NCI-H510A treated with DMSO at 0.1 percent for 48 hours (cell line): ENCODE results near the gene HORMAD2.
A peak's percentile ranks its signal among the peaks of the same experiment; 100 is the strongest.
"Not testable (repeated sequence)": the region's sequence is repeated elsewhere in the genome, so short reads cannot be mapped to it uniquely, and the experiment has no call there.

Source experiments
- DNase-seq: peaks from one replicate; lab custom pipeline; 2025; lab: John Stamatoyannopoulos, UW

Gene HORMAD2

DNA sequence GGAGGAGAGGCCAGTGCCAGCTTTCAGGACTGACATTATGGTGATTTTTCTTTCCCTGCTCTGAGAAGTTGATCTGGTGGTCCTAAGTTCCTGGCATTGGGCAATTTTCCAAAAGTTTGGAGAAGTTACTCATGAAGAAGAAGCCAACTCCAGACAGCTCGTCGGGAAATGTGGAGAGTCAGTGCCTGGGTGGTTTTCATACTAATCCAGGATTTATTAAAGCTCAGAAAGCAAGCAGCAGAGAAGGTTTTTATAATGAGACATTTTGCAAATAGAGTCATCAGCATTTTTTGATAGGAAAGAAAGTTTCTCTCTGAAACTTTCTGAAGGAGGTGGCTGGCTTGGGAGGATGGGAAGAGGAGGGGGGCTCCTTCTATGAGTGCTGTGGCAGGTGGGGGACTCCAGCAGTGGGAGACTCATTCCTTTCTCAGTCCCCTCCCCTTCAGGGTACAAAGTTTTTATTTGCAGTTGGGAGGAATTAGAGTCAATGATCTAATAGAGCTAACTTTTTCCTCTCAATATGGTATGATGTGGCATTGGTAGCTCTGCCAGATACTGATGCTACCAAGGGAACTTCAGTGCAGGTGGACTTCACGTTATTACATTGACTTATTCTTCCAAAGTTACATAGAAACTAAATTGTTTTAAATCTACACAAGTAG, 110.9 kb downstream of the HORMAD2 start:
- DNase-seq = no peak

DNA sequence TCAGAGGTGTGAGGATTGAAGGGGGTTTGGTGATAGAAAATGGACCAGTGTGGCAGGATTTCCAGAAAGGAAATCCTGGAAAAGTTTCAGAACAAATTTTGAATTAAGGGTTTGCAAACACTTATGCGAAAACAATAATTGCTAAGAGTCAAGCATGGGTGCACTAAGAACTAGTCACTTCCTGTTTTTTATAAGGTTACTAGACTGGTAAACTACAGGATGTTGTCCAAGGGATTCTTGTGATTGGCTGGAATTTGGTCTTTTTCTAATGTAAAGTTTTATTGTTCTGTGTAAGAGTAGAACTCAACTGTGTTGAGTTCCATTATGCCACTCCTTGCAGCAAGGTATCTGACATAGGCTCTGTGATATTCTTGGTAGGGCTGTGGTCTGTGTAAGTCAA, 112.2 kb downstream of the HORMAD2 start:
- peak; percentile 34 for DNase-seq

DNA sequence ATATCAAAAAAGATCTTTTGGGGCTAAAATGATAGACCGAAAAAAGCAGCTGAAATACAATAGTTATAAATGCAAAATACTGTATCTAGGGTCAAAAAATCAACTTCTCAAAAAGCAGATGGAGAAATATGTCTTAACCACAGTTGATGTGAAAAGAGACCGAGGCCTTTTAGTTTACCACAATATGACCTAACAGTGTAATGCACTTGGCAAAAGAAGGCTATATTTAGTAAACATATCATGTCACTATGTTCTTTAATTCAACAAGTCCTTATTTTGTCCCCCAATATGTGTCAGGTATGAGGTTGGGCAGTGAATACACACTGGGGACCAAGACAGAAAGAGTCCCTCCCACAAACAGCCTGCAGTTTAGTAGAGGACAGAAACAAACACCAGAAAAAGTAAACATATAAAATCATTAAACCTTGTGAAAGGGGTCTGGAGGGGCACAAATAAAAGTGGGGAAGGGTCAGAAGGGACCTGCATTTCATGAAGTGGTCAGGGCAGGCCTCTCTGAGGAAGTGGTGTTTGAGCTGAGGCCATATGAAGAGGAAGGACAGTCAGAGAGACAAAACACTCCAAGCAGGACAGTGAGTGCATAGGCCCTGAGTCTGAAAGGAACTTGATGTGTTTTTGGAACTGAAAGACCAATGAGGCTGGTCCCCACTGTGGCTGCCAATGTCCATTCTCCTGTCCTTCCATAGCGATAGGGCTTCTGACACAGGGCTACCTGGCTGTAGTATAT, 112.9 kb downstream of the HORMAD2 start:
- DNase-seq = no peak

DNA sequence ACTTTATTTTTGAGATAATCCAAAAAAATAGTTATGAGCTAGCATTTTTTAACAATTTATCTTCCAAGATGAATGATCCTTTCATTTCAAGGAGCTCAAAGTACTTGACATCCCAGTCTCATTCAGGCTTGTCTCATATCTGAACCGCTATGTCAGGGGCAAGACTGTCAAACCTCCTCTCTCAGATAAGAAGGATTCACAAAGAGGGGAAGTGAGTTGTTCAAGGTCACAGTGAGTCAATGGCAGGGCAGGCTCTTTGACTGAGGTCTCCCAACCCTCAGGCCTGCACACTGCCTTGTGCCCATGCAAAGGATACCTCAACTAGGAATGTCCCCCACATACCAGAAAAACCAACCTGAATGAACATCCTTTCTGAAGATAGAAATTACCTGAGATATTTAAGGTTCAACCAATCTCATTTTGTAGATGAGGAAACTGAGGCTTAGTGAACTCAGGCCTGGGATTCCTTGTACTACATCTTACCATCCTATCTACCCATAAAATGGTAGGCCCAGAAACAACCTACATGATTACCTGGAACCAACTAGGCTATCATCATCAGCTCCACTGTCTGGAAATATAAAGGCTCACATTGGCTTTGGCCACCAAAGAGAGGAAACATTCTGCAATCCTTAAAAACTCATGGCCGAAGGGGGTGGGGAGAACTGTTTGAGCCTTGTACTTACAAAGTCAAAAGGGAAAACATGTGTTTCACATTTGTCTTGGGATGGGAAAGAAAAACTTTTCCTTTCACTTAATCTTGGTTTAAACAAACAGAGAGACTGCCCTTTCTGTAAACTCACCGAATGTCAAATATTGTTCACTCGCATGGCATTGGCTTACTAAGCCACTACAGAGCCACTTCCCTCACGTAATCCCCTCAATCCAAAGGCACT, 115.2 kb downstream of the HORMAD2 start:
- DNase-seq = no peak

DNA sequence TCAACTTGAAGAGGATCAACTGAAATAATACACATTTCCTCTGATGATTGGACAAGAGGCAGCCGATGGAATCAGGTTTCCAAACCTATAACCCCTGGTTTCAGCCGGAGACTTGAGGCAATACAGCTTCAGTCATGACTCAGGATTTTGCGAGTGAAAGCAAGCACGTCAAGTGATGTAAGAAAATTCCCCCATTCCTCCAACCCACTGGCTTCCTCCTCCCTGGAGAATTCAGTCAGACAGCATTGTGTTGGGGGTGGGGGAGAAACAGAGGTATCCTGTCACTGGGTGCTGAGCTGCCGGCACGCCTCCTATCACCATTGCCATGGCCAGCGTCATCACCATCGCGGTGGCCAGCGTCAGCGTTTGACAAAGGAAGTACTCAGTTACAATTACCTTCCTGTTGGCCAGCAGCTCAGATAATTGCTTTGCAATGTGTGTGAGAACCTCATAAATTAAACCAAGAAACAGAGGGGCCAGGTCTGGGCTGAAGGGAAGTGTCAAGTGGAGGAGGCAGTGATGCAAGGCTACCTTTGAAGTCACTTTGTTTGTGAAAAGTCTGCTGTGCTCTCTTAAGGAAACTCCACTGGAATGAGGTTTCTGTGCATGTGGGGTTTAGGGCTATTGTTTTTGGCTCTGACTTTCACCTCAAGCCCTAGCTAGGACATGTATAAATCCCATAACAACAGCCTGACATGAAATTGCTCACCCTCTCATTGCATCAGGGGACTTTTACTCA, 116.0 kb downstream of the HORMAD2 start:
- DNase-seq = peak; percentile 96

DNA sequence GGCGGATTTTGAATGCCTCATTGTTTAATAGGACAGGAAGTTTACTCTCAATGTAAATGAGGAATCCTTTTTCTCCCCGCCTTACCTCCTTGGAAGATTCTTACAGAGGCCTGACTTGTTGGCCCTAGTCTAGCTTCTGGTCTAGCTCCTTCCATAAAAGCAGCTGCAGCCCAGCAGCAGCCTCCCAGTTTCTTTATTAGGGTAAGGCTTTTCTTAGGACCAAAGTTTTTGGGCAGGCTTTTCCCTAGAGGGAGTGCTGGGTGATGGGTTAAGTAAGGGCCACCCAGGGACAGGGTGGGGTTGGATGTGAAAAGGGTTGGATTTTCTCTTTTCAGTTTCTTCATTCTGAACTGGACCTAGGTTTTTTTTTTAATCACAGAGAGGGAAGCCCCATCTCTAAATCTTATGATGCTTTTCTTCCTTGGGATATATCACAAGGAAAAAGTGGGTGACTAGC, 116.6 kb downstream of the HORMAD2 start:
- DNase-seq = no peak

DNA sequence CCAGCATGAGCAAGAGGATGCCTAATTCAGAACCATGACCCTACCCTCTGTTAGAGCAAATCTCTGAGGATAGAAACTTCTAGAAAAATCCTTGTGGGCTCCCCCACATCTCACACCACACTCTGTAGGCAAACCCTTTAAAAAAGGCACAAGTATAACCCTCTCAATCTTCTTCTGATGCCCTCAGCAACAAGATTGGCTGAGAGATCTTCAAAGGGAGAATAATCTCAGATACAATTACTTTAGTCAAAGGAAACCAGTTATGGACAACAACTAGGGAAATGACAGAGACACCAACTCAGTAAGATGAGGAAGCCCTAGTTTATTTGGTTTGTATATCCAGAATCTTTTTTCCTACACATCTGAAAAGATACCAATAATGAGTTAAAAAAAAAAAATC, 117.1 kb downstream of the HORMAD2 start:
- no peak for DNase-seq

DNA sequence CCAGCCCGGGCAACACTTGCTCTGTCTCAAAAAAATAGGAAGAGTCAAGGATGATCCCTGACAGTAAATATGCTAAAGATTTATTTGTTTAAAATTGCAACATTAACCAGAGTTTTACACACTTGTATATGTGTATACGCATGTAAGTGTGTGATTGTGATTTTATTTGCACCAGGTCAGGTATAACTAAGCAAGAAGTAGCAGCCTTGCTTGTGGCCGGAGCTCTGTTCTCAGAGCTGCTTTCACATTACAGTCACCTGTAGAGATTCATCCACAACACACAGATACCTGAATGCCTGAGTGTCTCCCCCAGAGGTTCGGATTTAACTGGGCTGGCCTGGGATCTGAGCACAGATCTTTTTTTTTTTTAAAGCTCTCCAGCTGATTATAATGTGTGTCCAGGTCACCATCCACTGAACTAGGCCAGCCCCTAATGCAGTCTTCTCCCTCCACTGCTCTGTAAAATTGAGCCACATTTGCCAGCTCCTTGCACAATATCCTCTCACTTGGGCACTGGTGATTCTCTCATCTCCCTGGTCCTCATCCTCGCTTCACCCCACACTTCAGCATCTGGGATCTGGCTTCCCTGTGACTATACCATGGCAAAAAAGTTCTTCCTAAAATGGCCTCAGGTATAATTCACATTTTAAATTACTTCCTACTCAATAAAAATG, 118.0 kb downstream of the HORMAD2 start:
- no peak for DNase-seq

DNA sequence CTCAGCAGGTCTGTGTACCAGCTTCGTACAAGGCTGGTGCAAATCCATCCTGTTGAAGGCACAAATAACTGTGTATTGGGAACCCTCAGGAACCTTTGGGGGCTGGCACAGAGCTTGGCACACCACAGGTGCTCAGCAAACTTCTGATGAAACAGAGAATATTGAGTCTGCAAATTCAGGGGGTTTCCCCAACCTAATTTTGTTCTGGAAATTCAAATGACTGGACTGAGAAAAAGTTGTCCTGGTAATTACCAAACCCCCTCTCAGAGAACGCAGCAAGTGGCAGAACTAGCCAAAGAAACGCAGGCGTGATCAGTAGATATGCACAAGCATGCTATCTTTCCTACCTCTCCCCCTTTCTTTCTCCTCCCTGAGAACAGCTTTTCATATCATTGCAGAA, 118.7 kb downstream of the HORMAD2 start:
- DNase-seq = no peak

DNA sequence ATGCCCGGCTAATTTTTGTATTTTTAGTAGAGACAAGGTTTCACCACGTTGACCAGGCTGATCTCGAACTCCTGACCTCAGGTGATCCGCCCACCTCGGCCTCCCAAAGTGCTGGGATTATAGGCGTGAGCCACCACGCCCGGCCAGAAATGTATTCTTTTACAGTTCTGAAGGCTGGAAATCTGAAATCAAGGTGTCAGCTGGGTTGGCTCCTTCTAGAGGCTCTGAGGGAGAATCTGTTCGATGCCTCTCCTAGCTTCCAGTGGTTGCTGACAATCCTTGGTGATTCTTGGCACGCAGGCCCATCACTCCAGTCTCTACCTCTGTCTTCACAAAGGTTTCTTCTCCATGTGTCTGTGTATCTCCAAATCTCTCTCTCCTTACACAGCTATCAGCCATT, 120.6 kb downstream of the HORMAD2 start:
- not testable (repeated sequence) for DNase-seq

DNA sequence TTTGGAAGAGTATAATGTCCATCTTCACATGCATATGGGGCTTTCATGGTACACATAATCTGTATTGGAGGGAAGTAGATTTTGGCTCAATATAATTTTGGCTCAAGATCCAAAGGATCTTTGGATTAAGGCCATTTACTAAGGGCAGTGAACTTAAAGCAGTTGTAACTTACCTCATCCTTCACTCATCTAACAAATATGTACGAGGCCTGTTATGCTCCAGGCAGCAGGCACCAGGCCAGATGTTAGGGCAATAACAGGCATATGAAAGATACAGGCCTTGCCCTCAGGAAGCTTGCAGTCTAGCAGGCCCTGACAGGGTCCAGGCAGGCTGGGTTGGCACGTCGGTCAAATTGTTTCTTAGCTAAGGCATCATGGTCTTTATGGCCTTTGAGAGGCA, 121.7 kb downstream of the HORMAD2 start:
- DNase-seq = no peak

DNA sequence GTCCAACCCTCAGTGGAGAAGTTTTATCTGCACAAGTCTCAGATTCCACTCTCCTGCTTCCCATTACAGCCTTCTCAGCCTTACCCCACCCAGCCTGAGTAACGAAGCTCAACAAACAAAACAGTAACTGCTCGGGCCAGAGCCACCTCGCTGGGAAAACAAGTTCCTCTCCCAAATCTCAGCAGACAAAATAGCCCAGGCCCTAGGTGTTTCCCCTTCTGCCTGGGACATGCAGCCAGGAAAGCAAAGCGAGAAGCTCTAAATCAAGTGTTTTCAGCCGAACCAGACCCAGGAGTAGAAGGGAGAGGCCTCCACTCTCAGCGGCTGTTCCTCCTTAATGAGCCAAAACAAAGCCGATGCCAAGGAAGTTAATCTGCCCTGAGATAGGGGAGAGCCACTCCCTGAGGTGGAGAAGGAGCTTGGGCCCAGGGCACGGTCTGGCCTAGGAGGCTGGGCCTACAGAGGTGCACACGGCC, 122.3 kb downstream of the HORMAD2 start:
- no peak for DNase-seq

DNA sequence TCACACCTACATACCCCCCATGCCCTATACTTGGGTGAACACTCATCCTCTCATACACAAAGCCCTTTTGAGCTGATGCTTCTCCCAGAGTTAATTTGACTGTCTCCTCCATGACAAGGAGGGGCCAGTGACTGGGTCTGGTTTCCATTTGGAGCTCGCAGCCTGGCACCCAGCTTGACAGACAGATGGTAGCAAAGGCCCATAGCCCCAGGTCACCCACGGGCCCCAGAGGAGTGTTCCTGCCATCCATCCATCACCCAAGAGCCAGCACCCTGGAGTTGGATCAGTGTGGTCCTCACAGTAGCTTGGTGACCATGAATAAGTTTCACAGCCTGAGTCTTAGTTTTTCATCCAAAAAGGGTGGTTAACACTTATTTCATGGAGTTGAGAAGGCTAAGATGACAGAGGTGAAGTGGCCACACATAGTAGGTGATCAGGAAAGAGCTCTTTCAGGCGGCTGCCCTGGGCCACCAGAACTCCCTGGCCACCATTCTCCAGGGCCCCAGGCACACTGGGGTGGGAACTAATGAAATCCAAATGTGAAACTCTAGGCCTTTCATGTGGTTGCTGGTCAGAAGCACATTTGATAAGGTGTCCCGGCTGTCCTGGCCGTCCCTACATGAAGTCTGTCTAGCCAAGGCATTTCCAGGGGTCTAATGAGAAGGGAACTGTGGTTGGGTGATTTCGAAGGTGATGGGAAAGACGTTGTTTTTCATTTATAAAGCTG, 123.9 kb downstream of the HORMAD2 start:
- no peak for DNase-seq

DNA sequence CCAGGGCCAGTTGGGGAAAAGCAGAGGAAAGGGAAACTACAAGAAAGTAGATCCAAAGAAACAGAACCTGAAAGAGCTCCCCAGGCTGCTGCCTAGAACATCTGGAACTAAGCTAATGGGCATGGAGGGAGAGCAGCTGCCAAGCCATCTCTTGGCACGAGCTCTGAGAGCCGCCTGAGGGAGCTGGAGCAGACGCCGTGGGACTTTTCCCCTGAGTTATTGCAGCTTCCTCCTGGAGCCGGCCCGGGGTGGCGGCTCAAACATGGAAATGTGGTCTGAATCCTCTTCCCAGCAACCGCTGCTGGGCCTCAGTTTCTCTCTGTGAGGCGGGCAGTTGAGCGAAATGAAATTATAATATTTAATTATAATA, 124.5 kb downstream of the HORMAD2 start:
- no peak for DNase-seq

DNA sequence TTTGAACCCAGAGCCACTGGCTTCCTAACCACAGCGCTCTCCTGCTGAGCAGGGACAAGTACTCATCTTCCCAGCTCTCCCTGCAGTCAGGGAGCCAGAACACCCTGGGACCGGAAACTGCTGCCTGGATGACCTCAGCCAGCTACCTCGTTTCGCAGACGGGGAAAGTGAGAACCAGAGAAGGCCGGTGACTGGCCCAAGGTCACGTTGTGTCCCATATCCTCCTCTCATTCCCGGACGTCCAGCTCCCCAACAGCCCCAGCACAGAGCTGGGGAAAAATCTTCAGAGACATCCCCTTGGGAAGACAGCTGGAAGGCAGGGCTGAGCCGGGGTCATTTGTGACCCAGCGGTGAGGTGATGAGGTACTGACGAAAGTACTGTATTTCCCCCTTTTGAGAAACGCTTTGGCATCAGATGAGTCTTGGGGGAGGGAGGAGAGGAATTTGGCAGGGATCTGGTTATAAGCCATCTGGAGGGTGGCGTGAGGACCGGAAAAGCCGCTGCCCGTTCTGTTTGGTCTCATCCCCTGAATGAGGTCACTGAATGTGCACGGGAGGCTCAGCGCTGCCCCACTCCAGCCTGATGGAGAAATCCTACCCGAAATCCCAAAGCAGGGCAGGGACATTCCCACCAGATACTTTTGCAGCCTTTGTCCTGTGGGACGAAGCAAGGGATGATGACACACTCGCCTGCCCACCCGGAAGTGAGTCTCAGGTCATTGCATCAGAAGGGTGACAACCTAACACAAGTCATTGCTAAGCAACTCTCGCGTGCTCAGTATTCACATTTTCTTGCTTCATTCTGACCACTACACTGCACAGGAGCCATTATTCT, 125.2 kb downstream of the HORMAD2 start:
- DNase-seq = no peak

DNA sequence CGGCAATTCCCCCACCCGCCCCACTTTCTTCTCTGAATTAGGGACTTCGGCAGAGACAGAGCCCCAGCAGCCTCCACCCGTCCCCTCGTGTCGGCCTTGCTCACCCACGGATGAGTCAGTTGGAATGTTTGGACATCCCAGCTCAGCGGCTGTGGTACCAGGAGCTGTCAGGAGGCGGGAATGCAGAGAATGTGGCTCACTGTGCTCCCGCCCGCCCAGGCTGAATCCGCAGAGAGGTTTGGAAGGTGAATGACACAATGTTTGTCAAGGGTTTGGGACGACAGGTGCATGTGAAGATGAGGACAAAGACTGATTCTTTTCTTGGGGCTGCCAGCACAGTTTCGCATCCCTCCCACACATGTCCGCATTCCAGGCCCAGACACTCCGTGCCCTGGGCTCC, 126.7 kb downstream of the HORMAD2 start:
- no peak for DNase-seq

DNA sequence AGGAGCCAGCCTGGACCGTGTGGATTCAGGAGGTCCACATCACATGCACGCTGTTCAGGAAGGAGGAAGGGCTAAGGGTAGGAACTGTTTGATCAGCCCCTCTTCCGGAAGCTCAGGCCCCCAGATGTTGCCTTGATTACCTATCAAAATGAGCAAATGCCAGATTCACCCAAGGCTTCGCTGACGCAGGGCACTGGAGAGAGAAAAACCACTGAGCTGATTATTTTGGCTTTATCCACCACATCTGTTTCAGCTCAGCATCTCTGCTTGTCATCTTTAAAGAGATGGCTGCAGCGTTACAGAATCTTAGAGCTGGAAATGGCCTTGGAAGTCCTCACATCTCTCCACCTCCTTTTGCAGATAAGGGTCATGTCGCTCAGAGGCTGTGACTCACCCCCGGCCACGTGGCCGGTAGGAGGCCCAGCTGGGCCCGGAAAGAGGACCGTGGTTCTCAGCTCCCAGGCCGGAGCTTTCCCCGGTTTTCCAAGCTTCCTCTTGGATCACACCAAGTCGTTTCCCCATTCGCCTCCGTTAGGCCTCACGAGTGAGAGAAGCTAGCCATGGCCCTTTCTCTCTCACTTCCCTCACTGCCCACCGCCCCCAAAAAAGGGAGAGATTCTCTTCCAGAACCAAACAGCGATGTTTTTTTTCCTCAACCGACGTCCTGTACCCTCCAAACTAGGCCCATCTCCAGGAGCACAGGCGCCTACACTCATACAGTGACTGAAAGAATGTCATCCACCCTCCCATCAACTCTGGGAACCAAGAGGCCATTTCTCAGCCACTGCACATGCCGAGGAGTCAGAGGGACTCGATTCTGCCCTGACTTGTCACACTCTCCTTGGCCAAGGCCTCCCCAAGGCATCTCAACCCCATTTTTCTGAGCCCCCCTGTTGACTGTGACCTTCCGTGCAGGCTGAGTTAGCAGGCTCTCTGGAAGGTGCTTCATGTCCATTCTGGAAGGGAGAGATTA, 128.7 kb downstream of the HORMAD2 start:
- no peak for DNase-seq

DNA sequence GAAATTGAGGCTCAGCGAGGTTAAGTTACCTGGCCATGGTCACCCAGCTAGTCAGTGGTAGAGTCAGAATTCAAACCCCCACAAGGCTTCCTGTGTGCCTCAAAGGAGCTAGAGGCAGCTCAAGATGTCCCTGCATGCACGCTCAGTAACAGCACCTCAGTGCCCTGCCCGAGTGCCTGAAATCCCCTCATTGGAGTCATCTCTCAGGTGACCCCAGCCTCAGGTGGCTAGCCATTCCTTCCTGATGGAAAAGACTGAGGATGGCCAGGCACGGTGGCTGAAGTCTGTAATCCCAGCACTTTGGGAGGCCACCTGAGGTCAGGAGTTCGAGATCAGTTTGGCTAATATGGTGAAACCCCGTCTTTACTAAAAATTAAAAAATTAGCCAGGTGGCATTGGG, 129.4 kb downstream of the HORMAD2 start:
- no peak for DNase-seq
